ENCODE measurements around the gene SSX7.
"Not testable (repeated sequence)": the region's sequence is repeated elsewhere in the genome, so short reads cannot be mapped to it uniquely, and the experiment has no call there.

SSX7 gene, protein sequence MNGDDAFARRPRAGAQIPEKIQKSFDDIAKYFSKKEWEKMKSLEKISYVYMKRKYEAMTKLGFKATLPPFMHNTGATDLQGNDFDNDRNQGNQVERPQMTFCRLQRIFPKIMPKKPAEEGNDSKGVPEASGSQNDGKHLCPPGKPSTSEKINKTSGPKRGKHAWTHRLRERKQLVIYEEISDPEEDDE

DNA sequence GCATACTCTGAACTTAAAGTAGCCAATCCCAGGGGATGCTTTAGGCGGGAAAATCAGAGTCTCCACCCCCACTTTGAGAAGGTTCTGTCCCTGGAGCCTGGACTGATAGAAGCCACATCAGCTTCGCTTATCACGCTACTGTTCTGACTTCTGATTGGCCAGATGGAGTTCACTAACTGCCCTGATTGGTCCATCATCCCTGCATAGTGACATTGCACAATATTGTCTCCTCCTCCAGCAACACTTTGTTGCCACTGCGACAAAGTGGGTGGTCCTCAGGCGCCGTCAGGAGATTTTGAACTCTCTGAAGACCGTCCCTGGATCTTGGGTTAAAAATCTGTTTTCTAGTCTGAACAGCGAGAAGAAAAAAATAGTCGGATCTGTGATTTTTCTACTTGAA lies at the start of gene SSX7:
SSX7 (minus strand) TSS at position 101 of the 400 bp plus-strand sequence. CDS start 1,428 bp downstream, outside the sequence.
- not testable (repeated sequence) for DNase-seq

DNA sequence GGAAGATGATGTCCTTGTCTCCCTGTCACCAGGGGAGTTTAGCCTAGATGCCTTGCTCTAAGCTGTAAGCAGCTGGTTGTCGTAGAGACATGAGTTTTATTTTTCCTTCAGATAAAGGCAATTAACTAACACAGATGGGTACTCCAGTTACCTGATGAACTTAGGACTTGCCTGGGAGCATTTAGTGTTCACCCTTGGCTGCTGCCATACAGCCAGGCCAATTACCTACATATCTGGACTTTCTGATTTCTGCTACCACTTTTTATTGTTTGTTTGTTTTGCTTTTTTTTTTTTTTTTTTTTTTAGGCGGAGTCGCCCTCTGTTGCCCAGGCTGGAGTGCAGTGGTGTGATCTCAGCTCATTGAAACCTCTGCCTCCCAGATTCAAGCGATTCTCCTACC lies 37.3 kb upstream of the SSX7 start:
- not testable (repeated sequence) for DNase-seq

DNA sequence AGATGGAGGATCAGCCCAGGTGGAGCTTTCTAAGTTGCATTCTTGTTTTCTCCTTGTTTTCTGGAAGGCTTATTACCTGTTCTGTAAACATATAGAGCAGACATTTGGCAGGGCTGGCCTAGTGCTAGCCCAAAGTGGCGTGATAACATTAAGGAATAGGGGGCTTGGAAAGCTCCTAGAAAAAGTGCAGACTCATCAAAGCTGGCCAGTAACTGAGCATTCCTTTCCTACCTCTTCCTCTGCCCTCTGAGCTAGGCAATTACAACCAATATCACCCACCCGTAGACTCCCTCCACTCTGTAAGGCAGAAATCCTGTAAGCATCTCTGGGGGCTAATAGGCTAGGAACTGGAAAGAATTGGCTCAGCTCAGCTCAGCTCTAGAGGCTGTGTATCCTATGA lies 7.5 kb upstream of the SSX7 start:
- DNase-seq: not testable (repeated sequence)

DNA sequence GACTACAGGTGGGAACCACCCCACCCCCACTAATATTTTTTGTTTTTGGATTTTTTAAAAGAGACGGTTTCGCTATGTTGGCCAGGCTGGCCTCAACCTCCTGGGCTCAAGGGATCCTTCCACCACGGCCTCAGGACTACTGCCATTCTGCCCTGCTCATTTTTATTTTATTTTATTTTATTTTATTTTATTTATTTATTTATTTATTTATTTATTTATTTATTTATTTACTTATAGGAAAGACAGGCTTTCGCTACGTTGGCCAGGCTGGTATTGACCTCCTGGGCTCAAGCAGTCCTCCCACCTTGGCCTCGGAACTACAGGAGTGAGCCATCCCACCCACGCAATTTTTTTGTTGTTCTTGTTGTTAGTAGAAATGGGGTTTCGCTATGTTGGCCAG lies 775 bp upstream of the SSX7 start:
- not testable (repeated sequence) for DNase-seq

DNA sequence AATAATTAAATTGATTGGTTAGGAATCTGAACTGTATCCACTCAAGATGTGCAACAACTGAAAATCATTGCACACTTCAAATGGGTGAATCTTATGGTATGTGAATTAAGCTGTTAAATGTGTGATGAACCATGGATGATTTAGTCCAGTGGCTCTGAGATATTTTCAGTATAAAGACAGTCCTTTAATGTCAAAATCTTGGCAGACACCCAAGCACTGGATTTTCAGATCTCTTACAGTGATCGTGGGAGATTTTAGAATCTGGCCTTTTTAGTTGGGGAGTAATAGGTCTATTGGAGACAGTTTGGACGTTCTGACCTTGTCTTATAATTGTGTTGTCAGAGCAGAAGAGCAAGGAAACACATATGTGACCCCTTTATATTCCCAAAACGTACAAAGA lies 4.0 kb downstream of the SSX7 start:
- DNase-seq: not testable (repeated sequence)

DNA sequence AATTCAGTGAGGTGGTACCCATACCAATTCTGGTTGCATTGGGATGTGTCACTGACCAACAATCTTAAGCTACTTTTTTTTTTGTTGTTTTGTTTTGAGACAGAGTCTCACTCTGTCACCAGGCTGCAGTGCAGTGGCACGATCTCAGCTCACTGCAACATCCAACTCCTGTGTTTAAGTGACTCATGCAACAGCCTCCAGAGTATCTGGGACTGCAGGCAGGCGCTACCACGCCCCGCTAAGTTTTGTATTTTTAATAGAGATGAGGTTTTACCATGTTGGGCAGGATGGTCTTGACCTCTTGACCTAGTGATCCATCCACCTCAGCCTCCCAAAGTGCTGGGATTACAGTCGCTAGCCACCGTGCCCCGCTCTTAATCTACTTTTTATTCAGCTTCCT lies 5.7 kb downstream of the SSX7 start:
- DNase-seq: not testable (repeated sequence)

DNA sequence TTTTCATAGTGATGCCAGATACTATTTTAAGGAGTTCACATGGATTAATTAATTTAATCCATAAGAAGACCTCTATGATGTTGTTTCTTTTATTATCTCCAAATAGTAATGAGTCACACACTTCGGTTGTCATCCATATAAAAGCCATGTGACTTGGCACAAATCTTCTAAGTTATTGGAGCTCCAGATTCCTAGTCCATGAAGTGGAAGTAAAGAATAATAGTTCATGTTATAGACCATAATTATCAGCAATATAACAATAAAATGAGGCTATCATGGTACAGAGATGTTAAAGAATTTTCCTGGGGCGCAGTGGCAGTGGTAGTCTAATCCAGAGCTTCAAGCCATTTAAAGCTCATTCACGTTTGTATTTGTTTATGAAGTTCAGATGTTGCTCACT lies 26.2 kb downstream of the SSX7 start:
- not testable (repeated sequence) for DNase-seq

DNA sequence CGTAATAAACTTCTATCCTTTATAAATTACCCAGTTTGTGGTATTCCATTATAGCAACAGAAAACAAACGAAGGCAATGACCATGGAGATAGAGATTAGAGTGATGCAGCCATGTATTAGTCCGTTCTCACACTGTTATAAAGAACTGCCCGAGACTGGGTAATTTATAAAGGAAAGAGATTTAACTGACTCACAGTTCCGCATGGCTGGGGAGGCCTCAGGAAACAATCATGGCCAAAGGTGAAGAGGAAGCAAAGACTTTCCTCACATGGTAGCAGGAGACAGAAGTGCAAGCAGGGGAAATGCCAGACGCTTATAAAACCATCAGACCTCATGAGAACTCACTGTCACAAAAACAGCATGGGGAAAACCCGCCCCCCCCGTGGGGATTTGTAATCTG lies 34.0 kb downstream of the SSX7 start:
- not testable (repeated sequence) for DNase-seq

DNA sequence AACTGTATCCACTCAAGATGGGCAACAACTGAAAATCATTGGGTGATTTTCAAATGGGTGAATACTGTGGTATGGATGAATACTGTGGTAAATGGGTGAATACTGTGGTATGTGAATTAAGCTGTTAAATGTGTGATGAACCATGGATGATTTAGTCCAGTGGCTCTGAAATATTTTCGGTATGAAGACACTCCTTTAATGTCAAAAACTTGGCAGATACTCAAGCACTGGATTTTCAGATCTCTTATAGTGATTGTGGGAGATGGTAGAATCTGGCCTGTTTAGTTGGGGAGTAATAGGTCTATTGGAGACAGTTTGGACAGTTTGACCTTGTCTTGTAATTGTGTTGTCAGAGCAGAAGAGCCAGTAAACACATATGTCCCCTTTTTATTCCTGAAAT lies 45.7 kb downstream of the SSX7 start:
- no peak for DNase-seq

DNA sequence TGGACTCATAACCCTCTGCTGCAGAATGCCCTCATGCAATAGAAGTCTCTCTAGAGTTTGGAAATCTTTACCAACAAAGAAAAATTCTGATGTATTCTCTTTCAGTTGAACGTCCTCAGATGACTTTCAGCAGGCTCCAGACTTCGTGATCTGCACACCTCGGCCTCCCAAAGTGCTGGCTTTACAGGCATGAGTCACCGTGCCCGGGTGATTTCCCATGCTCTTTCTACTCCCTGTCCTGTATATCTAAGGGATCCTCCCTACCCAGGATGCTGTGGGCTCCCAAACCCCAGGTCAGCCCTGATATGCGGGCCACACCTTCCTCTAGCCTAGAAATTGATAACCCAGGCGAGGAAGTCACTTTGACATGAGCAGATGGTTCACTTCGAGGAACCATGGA lies 51.5 kb downstream of the SSX7 start:
- not testable (repeated sequence) for DNase-seq

DNA sequence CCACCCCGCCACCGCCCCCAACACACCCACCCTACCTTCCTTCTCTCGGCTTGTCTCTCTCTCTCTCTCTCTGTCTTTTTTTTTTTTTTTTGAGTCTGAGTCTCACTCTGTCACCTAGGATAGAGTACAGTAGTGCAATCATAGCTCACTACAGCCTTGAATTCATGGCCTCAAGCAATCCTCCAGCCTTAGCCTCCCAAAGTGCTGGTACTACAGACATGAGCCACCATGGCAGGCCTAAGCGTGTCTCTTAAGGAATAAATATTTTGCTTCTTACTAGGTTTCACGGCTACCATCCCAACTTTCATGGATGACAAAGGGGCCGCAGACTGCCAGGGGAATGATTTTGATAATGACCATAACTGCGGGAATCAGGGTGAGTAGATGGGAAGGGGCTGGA lies 55.8 kb downstream of the SSX7 start:
- no peak for DNase-seq

DNA sequence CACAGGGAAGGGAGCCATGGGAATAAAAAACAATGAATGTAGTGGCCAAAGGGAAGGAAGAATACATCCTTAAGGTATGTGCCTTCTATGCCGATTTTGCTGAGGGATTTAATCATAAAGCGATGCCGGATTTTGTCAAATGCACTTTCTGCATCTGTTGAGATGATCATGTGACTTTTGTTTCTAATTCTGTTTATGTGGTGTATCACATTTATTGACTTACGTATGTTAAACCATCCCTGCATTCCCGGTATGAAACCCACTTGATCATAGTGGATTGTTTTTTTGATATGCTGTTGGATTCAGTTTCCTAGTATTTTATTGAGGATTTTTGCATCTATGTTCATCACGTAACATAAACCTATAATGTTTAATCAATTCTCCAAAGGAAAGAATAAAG lies 60.0 kb downstream of the SSX7 start:
- no peak for DNase-seq
